Measurements from ENCODE around the gene DAPK1. TPM values are rescaled to one million over a fixed set of nuclear protein-coding genes. Genes with fewer than 3 reads are reported as not detected.

Gene DAPK1
- total and polyA plus RNA-seq, 11 donors: 1.0 to 52.5 (median 2.3) TPM

DNA sequence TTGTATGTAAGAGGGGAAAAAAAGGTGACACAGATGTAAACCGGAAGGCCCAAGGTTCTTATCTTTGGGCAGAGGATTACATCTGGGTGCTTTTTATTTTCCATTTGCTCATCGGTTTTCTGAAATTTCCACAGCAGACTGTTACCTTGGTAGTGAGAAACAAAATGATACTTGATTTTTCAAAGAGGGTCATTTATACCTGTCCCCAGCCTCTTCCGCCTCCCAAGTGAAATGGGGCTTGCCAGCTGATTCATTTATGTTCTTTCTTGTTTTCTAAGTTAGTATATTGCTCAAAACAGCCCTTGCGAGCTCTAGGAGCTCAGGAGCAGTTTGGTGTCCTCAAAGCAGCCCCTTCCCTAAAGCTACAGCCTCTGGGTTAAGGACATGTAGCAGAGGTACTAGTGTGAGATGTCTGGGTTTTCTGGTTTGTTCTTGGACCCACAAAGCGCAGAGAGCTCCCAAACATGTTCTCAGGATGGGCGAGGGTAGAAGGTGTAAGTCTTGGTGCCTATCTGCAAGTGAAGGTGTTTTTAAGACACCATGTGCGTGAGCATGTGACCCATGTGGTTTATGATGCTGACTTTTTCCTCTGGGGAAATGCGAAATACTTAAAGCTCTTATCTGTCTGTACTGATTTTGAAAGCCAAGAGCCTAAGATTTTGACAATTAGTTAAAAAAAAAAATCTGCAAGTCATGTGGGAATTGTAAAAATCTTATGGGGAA lies 38.3 kb downstream of the DAPK1 start:
- no peaks in the 10 kb centered on the region for H3K36me3 ChIP-seq
- peaks cover 0 to 14% (median 0%) of the 10 kb centered on the region in 12 donors for H3K4me1 ChIP-seq
- ATAC-seq (no peak), DNase-seq (no peak)
- intact Hi-C loops (cut with DNase I): no loop called here
- H3K27me3 ChIP-seq: no peaks in the 10 kb centered on the region
- TF ChIP-seq CTCF (IDR thresholded peaks at IDR 0.05): no peak
- no peak for TF ChIP-seq POLR2A (IDR thresholded peaks at IDR 0.05)
- WGBS, 4 donors: 81 to 89% (median 86%) methylated on average over 8 of the region's 8 CpGs
- H3K4me3 ChIP-seq: no peak overlapping the region
- no peak overlapping the region for H3K27ac ChIP-seq
- no peaks in the 10 kb centered on the region for H3K9me3 ChIP-seq

DNA sequence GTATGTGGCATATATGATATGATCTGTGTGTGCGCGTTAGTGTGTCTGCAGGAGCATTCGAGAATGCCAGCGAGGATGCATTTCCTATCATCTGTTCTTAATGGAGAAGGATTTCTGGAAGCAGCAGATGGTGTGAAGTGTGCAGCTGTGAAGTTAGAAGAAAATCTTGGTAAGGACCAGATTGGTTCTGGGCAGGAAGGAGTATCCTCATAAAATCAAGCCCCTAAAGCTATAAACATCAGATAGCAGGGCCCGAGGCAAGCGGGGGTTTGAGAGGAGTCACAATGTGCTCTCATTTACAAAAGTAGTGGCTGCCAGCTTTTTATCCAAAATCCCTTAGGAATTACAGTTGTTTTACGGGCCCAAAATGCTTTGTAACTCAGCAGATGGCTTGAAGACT lies 40.0 kb downstream of the DAPK1 start:
- no peak for DNase-seq
- Histone ChIP-seq H3K36me3 (no peaks in the 10 kb centered on the region), H3K9me3 (no peaks in the 10 kb centered on the region), H3K27me3 (no peaks in the 10 kb centered on the region), H3K4me1 (no peaks in the 10 kb centered on the region), H3K27ac (no peak overlapping the region), H3K4me3 (no peak overlapping the region)
- no peak for ATAC-seq
- TF ChIP-seq POLR2A (IDR thresholded peaks at IDR 0.05) (no peak), CTCF (IDR thresholded peaks at IDR 0.05) (no peak)
- 68 to 82% (median 79%) methylated on average over 7 of the region's 7 CpGs for WGBS, 4 donors
- intact Hi-C loops (cut with DNase I): no loop called here

- TF ChIP-seq CTCF (IDR thresholded peaks at IDR 0.05) (no peak), POLR2A (IDR thresholded peaks at IDR 0.05) (no peak)
- no peak for ATAC-seq
- Histone ChIP-seq H3K27me3 (no peaks in the 10 kb centered on the region), H3K4me1 (no peaks in the 10 kb centered on the region), H3K36me3 (no peaks in the 10 kb centered on the region), H3K9me3 (no peaks in the 10 kb centered on the region), H3K4me3 (no peak overlapping the region), H3K27ac (no peak overlapping the region)
- intact Hi-C loops (cut with DNase I): loop anchor here in 1 of 10 donors (10.0 kb wide), 1 partner anchor 64 kb away; no protein-coding TSS in a partner anchor
- 88 to 92% (median 89%) methylated on average over 8 of the region's 8 CpGs for WGBS, 4 donors
- DNase-seq: no peak
These were observed 42.9 kb downstream of the DAPK1 start for GRCh38 chr9:87540444-87541105.

DNA sequence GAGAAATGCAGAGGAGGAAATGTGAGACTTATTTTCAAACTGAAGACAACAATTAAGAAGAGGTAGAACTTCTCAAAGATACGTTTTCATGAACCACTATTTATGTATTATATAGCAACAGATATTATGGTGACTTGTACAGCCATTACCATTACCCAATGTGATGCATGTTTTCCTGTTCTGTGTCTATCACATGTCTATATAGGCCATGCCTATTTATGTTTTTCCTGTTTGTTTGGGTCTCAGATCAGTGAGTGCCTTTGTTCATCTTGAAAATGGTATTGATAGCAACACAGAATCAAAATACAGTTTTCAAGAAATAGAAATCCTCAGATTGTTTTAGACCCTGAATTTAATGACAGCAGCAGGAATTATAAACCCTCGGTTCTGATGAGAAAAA lies 44.0 kb downstream of the DAPK1 start:
- intact Hi-C loops (cut with DNase I): loop anchor here in 1 of 10 donors (10.0 kb wide), 1 partner anchor 63 kb away; no protein-coding TSS in a partner anchor
- no peak for TF ChIP-seq POLR2A (IDR thresholded peaks at IDR 0.05)
- TF ChIP-seq CTCF (IDR thresholded peaks at IDR 0.05): no peak
- Histone ChIP-seq H3K9me3 (no peaks in the 10 kb centered on the region), H3K4me3 (no peak overlapping the region), H3K4me1 (no peaks in the 10 kb centered on the region), H3K27me3 (no peaks in the 10 kb centered on the region), H3K36me3 (no peaks in the 10 kb centered on the region), H3K27ac (no peak overlapping the region)
- 76 to 86% (median 81%) methylated on average over 2 of the region's 2 CpGs for WGBS, 4 donors
- ATAC-seq (no peak), DNase-seq (no peak)
